H9 (cell line): Measurements from ENCODE around the gene CTAGE8. TPM values are rescaled to one million over a fixed set of nuclear protein-coding genes. Genes with fewer than 3 reads are reported as not detected.
"Not testable (repeated sequence)": the region's sequence is repeated elsewhere in the genome, so short reads cannot be mapped to it uniquely, and the experiment has no call there.

Experiments
- DNase-seq: peaks from one replicate; pipeline ENCODE4 v3.0.0-alpha.2; 2017
- H2AFZ ChIP-seq: one replicate; pipeline ENCODE4 v1.6.1; 2013; ENCODE audit warnings: mild to moderate bottlenecking, low read length, control low read depth, moderate library complexity
- H2AK5ac ChIP-seq: 2 replicates; pipeline ENCODE4 v1.6.1; 2013; ENCODE audit warnings: low read length, control low read depth, mixed read lengths; ENCODE audit not compliant: insufficient read length
- H2BK120ac ChIP-seq: one replicate; pipeline ENCODE4 v1.6.1; 2013; ENCODE audit warnings: low read depth, mild to moderate bottlenecking, low read length, control low read depth, inconsistent platforms; ENCODE audit not compliant: poor library complexity, severe bottlenecking
- H2BK12ac ChIP-seq: 2 replicates; pipeline ENCODE4 v1.6.1; 2013; ENCODE audit warnings: low read length, control low read depth, mixed read lengths, low read depth; ENCODE audit not compliant: insufficient read length
- H2BK15ac ChIP-seq: 2 replicates; pipeline ENCODE4 v1.6.1; 2013; ENCODE audit warnings: low read depth, low read length, control low read depth
- H2BK20ac ChIP-seq: one replicate; pipeline ENCODE4 v1.6.1; 2013; ENCODE audit warnings: low read depth, mild to moderate bottlenecking, low read length, control low read depth, inconsistent platforms; ENCODE audit not compliant: poor library complexity, severe bottlenecking
- H2BK5ac ChIP-seq: 2 replicates; pipeline ENCODE4 v1.6.1; 2013; ENCODE audit warnings: low read length, control low read depth, mixed read lengths; ENCODE audit not compliant: insufficient read length
- H3K14ac ChIP-seq: 2 replicates; pipeline ENCODE4 v1.6.1; 2013; ENCODE audit warnings: low read length, control low read depth; ENCODE audit not compliant: insufficient read depth
- H3K18ac ChIP-seq: 2 replicates; pipeline ENCODE4 v1.6.1; 2013; ENCODE audit warnings: low read depth, mild to moderate bottlenecking, mixed read lengths, low read length, control low read depth; ENCODE audit not compliant: insufficient read length
- H3K23ac ChIP-seq: 2 replicates; pipeline ENCODE4 v1.6.1; 2013; ENCODE audit warnings: low read length, control low read depth, mixed read lengths, low read depth; ENCODE audit not compliant: insufficient read length
- H3K23me2 ChIP-seq: 2 replicates; pipeline ENCODE4 v1.6.1; 2013; ENCODE audit warnings: low read depth, mild to moderate bottlenecking, mixed read lengths, low read length, control low read depth; ENCODE audit not compliant: insufficient read length, poor library complexity, severe bottlenecking
- H3K27ac ChIP-seq: 2 replicates; pipeline ENCODE4 v1.5.1; 2013; ENCODE audit warnings: low read length, control low read depth, mixed read lengths, low read depth; ENCODE audit not compliant: insufficient read length
- H3K27me3 ChIP-seq: 2 replicates; pipeline ENCODE4 v1.6.1; 2013; ENCODE audit warnings: low read length, control low read depth, inconsistent platforms; ENCODE audit not compliant: insufficient read depth
- H3K4ac ChIP-seq: 2 replicates; pipeline ENCODE4 v1.6.1; 2013; ENCODE audit warnings: low read depth, mild to moderate bottlenecking, control low read depth, inconsistent platforms, low read length, moderate library complexity
- H3K4me1 ChIP-seq: 2 replicates; pipeline ENCODE4 v1.6.1; 2013; ENCODE audit warnings: low read length, control low read depth, inconsistent platforms; ENCODE audit not compliant: insufficient read depth
- H3K4me2 ChIP-seq: 2 replicates; pipeline ENCODE4 v1.6.1; 2013; ENCODE audit warnings: low read length, control low read depth, mixed read lengths; ENCODE audit not compliant: insufficient read length, insufficient read depth
- H3K56ac ChIP-seq: 2 replicates; pipeline ENCODE4 v1.6.1; 2013; ENCODE audit warnings: low read depth, mild to moderate bottlenecking, mixed read lengths, low read length, control low read depth; ENCODE audit not compliant: insufficient read length
- H3K79me1 ChIP-seq: 2 replicates; pipeline ENCODE4 v1.6.1; 2013; ENCODE audit warnings: low read depth, mild to moderate bottlenecking, moderate library complexity, low read length, control low read depth, inconsistent platforms; ENCODE audit not compliant: insufficient read depth, poor library complexity, severe bottlenecking
- H3K79me2 ChIP-seq: 2 replicates; pipeline ENCODE4 v1.6.1; 2013; ENCODE audit warnings: low read length, control low read depth, inconsistent platforms; ENCODE audit not compliant: insufficient read depth
- H3K9ac ChIP-seq: 2 replicates; pipeline ENCODE4 v1.6.1; 2013; ENCODE audit warnings: low read length, control low read depth, mixed read lengths; ENCODE audit not compliant: insufficient read length; ENCODE audit errors: extremely low read depth
- H3K9me3 ChIP-seq: one replicate; pipeline ENCODE4 v1.6.1; 2013; ENCODE audit warnings: low read depth, low read length, inconsistent platforms; ENCODE audit not compliant: control insufficient read depth
- H3T11ph ChIP-seq: one replicate; pipeline ENCODE4 v1.6.1; 2013; ENCODE audit warnings: mild to moderate bottlenecking, low read length, control low read depth, inconsistent platforms
- H4K20me1 ChIP-seq: one replicate; pipeline ENCODE4 v1.6.1; 2013; ENCODE audit not compliant: control insufficient read depth, insufficient read length, insufficient read depth
- H4K5ac ChIP-seq: 2 replicates; pipeline ENCODE4 v1.6.1; 2013; ENCODE audit warnings: low read depth, mild to moderate bottlenecking, mixed read lengths, low read length, control low read depth; ENCODE audit not compliant: insufficient read length
- H4K8ac ChIP-seq: replicated peaks from 2 replicates; pipeline ENCODE4 v1.6.1; 2013; ENCODE audit warnings: low read length, control low read depth, mixed read lengths, low read depth; ENCODE audit not compliant: insufficient read length
- H4K91ac ChIP-seq: 2 replicates; pipeline ENCODE4 v1.6.1; 2013; ENCODE audit warnings: low read depth, mild to moderate bottlenecking, moderate library complexity, mixed read lengths, low read length, control low read depth; ENCODE audit not compliant: insufficient read length
- H3K27ac Mint-ChIP-seq, 3 experiments: 2 replicates in 2 of 3; 3 replicates in 1 of 3; pipeline ENCODE4 v1.8.0; 2020 to 2021; ENCODE audit warnings: mixed read lengths in 3 of 3, mild to moderate bottlenecking in 1 of 3, moderate library complexity in 1 of 3
- H3K27me3 Mint-ChIP-seq: 2 replicates; pipeline ENCODE4 v1.8.0; 2021; ENCODE audit warnings: low read depth, mild to moderate bottlenecking, moderate library complexity, mixed read lengths
- H3K36me3 Mint-ChIP-seq, 3 experiments: 2 replicates in 2 of 3; 3 replicates in 1 of 3; pipeline ENCODE4 v1.8.0; 2020 to 2021; ENCODE audit warnings: low read depth in 3 of 3, mixed read lengths in 3 of 3; ENCODE audit not compliant: insufficient read depth in 1 of 3
- H3K4me1 Mint-ChIP-seq, 2 experiments: 2 replicates each; pipeline ENCODE4 v1.8.0; 2020; ENCODE audit warnings: mixed read lengths in 2 of 2
- H3K4me3 Mint-ChIP-seq, 2 experiments: 2 replicates in 1 of 2; 3 replicates in 1 of 2; pipeline ENCODE4 v1.8.0; 2020 to 2021; ENCODE audit warnings: mild to moderate bottlenecking in 2 of 2, mixed read lengths in 2 of 2, moderate library complexity in 1 of 2
- H3K9me3 Mint-ChIP-seq, 2 experiments: 2 replicates in 1 of 2; 3 replicates in 1 of 2; pipeline ENCODE4 v1.8.0; 2020; ENCODE audit warnings: mild to moderate bottlenecking in 2 of 2, mixed read lengths in 2 of 2, moderate library complexity in 1 of 2
- WGBS: extraction: QIAGEN DNeasy Blood & Tissue Kit; methylation state at CpG from one replicate; pipeline ENCODE4 v1.1.7; 2013; ENCODE audit warnings: missing lambda C conversion rate, low lambda C conversion rate, mixed read lengths; ENCODE audit not compliant: insufficient read length; ENCODE audit errors: extremely low coverage; 5-methylcytosine and 5-hydroxymethylcytosine counted together
- total RNA-seq: library from RNA; stranded (reverse); gene quantifications from 2 replicates; pipeline ENCODE4 v1.2.1, GENCODE V29; 2021

The CTAGE8 gene
- total RNA-seq, 1 experiment from 2014 or later, result 4.9 TPM

GRCh38 chr7:144231027-144231426 is 38.1 kb downstream of the CTAGE8 start:
- H3K79me2 ChIP-seq, H2AFZ ChIP-seq, H3K27me3 ChIP-seq, H3K23me2 ChIP-seq, H3K4me1 Mint-ChIP-seq, H2BK12ac ChIP-seq, H3K9me3 ChIP-seq, H3K4me2 ChIP-seq, H4K5ac ChIP-seq, H3K14ac ChIP-seq, H3K9ac ChIP-seq, H3K23ac ChIP-seq, H3K4me1 ChIP-seq, H3K27ac Mint-ChIP-seq, H3K79me1 ChIP-seq, H2BK120ac ChIP-seq, DNase-seq, H3K27ac ChIP-seq, H2BK5ac ChIP-seq, H4K8ac ChIP-seq, H3K18ac ChIP-seq, H3K36me3 Mint-ChIP-seq, H4K20me1 ChIP-seq, H3K9me3 Mint-ChIP-seq, H3K27me3 Mint-ChIP-seq, H4K91ac ChIP-seq, H3K56ac ChIP-seq, H3T11ph ChIP-seq, H3K4ac ChIP-seq, H2BK20ac ChIP-seq, H2BK15ac ChIP-seq, H2AK5ac ChIP-seq, H3K4me3 Mint-ChIP-seq: not testable (repeated sequence)
- no CpG with 5 or more reads among the region's 2 CpGs for WGBS

- not testable (repeated sequence) for H3K9me3 ChIP-seq, H3K27ac ChIP-seq, H3K79me2 ChIP-seq, H4K91ac ChIP-seq, H3K9me3 Mint-ChIP-seq, H3K4ac ChIP-seq, H4K8ac ChIP-seq, H3K4me3 Mint-ChIP-seq, H3K18ac ChIP-seq, H3K4me1 Mint-ChIP-seq, H2BK5ac ChIP-seq, H3K79me1 ChIP-seq, H3K4me2 ChIP-seq, H2BK120ac ChIP-seq, H2BK15ac ChIP-seq, H2AFZ ChIP-seq, H3K23ac ChIP-seq, H3K14ac ChIP-seq, H3K27me3 ChIP-seq, H3K27me3 Mint-ChIP-seq, H2AK5ac ChIP-seq, H4K5ac ChIP-seq, H2BK20ac ChIP-seq, H3K27ac Mint-ChIP-seq, H3K4me1 ChIP-seq, H4K20me1 ChIP-seq, H3T11ph ChIP-seq, H3K23me2 ChIP-seq, H2BK12ac ChIP-seq, H3K9ac ChIP-seq, H3K56ac ChIP-seq, H3K36me3 Mint-ChIP-seq
- peak; percentile 14 for DNase-seq
- WGBS, result no CpG with 5 or more reads among the region's 3 CpGs
These were observed 40.3 kb downstream of the CTAGE8 start for GRCh38 chr7:144228810-144229209.
